PC-9 (cell line): ENCODE data around the gene MPP3. TPM values are rescaled to one million over a fixed set of nuclear protein-coding genes. Genes with fewer than 3 reads are reported as not detected.

ENCODE experiments used
- BruUV-seq: library from RNA; stranded (reverse); fragments of 400-500 nt; replicated peaks from 2 replicates; lab custom pipeline; 2021; lab: Mats Ljungman, UMichigan
- CTCF ChIA-PET: fragments of 300-600 bp; sonication (Branson Sonifier 250); formaldehyde crosslinking; loops from one replicate; lab custom pipeline; 2022; ENCODE audit warnings: antibody characterized with exemption; lab: Charles Lee
- POLR2A ChIA-PET: fragments of 300-600 bp; sonication (Branson Sonifier 250); formaldehyde crosslinking; loops from one replicate; lab custom pipeline; 2022; ENCODE audit warnings: antibody characterized with exemption; ENCODE audit not compliant: unreplicated experiment; lab: Charles Lee
- DNase-seq, 2 experiments: peaks; one replicate each; pipeline versions ENCODE4 v3.0.0 to v3.0.0-alpha.2; 2015 to 2022; ENCODE audit warnings: mixed read lengths in 1 of 2
- H2AFZ ChIP-seq: fragments of 200-600 bp; sonication (generic); 2 replicates; pipeline ENCODE4 v1.8.1; 2017; ENCODE audit warnings: antibody characterized with exemption
- H3F3A ChIP-seq: fragments of 200-600 bp; sonication (generic); 2 replicates; pipeline ENCODE4 v1.8.1; 2017; ENCODE audit warnings: antibody characterized with exemption, mild to moderate bottlenecking, low read depth; ENCODE audit not compliant: insufficient read depth
- H3K27ac ChIP-seq: fragments of 200-600 bp; sonication (generic); 2 replicates; pipeline ENCODE4 v1.6.1; 2016; ENCODE audit warnings: mixed run types
- H3K27me3 ChIP-seq: fragments of 200-600 bp; sonication (generic); 2 replicates; pipeline ENCODE4 v1.6.1; 2016; ENCODE audit warnings: low read depth, mixed run types; ENCODE audit not compliant: insufficient read depth
- H3K36me3 ChIP-seq: fragments of 200-600 bp; sonication (generic); 2 replicates; pipeline ENCODE4 v1.6.1; 2016; ENCODE audit warnings: low read depth, mixed run types
- H3K4me1 ChIP-seq: fragments of 200-600 bp; sonication (generic); replicated peaks from 2 replicates; pipeline ENCODE4 v1.6.1; 2016; ENCODE audit warnings: mixed run types; ENCODE audit not compliant: insufficient read depth
- H3K4me2 ChIP-seq: fragments of 200-600 bp; sonication (generic); 2 replicates; pipeline ENCODE4 v1.6.1; 2017; ENCODE audit warnings: mixed run types
- H3K4me3 ChIP-seq: fragments of 200-600 bp; sonication (generic); 2 replicates; pipeline ENCODE4 v1.6.1; 2016; ENCODE audit warnings: mixed run types
- H3K79me2 ChIP-seq: fragments of 200-600 bp; sonication (generic); 2 replicates; pipeline ENCODE4 v1.6.1; 2017; ENCODE audit warnings: low read depth, mixed run types
- H3K9me2 ChIP-seq: fragments of 200-600 bp; sonication (generic); 2 replicates; pipeline ENCODE4 v1.8.1; 2017; ENCODE audit warnings: mild to moderate bottlenecking; ENCODE audit not compliant: insufficient read depth
- H3K9me3 ChIP-seq: fragments of 200-600 bp; sonication (generic); 2 replicates; pipeline ENCODE4 v1.8.1; 2016; ENCODE audit warnings: low read depth; ENCODE audit not compliant: insufficient read depth
- H4K20me1 ChIP-seq: fragments of 200-600 bp; sonication (generic); 2 replicates; pipeline ENCODE4 v1.8.1; 2017; ENCODE audit not compliant: insufficient read depth
- CTCF ChIP-seq: fragments of 200-600 bp; sonication (generic); conservative IDR thresholded peaks from 2 replicates; pipeline ENCODE4 v1.6.1; 2017; ENCODE audit warnings: mixed run types, antibody characterized with exemption, mild to moderate bottlenecking, moderate library complexity
- EZH2 ChIP-seq: fragments of 200-600 bp; sonication (generic); IDR thresholded peaks from 2 replicates; pipeline ENCODE4 v1.8.0; 2017; ENCODE audit warnings: antibody characterized with exemption, low read depth
- intact Hi-C: fragments of 100-400 bp; cut with micrococcal nuclease; formaldehyde crosslinking; loops from one replicate; pipeline ENCODE4 v1.10.0; 2022; ENCODE audit not compliant: unreplicated experiment
- total RNA-seq: library from RNA; stranded (reverse); gene quantifications from 2 replicates; pipeline ENCODE4 v1.2.3, GENCODE V29; 2021

The MPP3 gene
- total RNA-seq, 1 experiment from 2014 or later: 17.4 TPM

- no peak for TF ChIP-seq EZH2
- TF ChIP-seq CTCF: no peak
- intact Hi-C loops: no loop called here
- no TSS peak for BruUV-seq
- Histone ChIP-seq H3K4me2 (peak overlapping the region; percentile 27; the same call in 1 of the 2 replicates), H3K4me3 (no peak overlapping the region), H3K27me3 (peaks cover 16% of the 10 kb centered on the region; the same call in 1 of the 2 replicates), H2AFZ (no peak overlapping the region), H3K4me1 (no peaks in the 10 kb centered on the region; the same call in 1 of the 2 replicates), H3K79me2 (no peaks in the 10 kb centered on the region), H3K36me3 (no peaks in the 10 kb centered on the region), H3K9me2 (no peaks in the 10 kb centered on the region), H3F3A (no peaks in the 10 kb centered on the region), H3K27ac (no peak overlapping the region), H4K20me1 (no peaks in the 10 kb centered on the region), H3K9me3 (no peaks in the 10 kb centered on the region)
- ChIA-PET POLR2A (no interaction called here), CTCF (interaction anchor here (0.6 kb wide), 1 partner anchor 51 kb away, joined by 4 read pairs; no protein-coding TSS in a partner anchor)
- DNase-seq: peak; percentile 11 to 71
These were observed 41.4 kb downstream of the MPP3 start for GRCh38 chr17:43791589-43791988.

- H3K4me1 ChIP-seq: no peaks in the 10 kb centered on the region; the same call in 1 of the 2 replicates
- H3K27ac ChIP-seq: no peak overlapping the region
- CTCF ChIA-PET: interaction anchor here (0.7 kb wide), 1 partner anchor 148 kb away, joined by 3 read pairs; no protein-coding TSS in a partner anchor
- H3K79me2 ChIP-seq: no peaks in the 10 kb centered on the region
- no peaks in the 10 kb centered on the region for H3K9me3 ChIP-seq
- H3K36me3 ChIP-seq: no peaks in the 10 kb centered on the region
- H3K27me3 ChIP-seq: peaks cover 12% of the 10 kb centered on the region; the same call in 1 of the 2 replicates
- no peaks in the 10 kb centered on the region for H3K9me2 ChIP-seq
- POLR2A ChIA-PET: interaction anchor here (0.5 kb wide), 1 partner anchor 122 kb away, joined by 13 read pairs; no protein-coding TSS in a partner anchor
- TF ChIP-seq CTCF: peak; percentile 41; the same call in 1 of the 2 replicates
- no peak for TF ChIP-seq EZH2
- no peak for DNase-seq
- H3K4me3 ChIP-seq: no peak overlapping the region
- no peak overlapping the region for H2AFZ ChIP-seq
- H3K4me2 ChIP-seq: no peak overlapping the region
- no TSS peak for BruUV-seq
- no peaks in the 10 kb centered on the region for H4K20me1 ChIP-seq
- H3F3A ChIP-seq: no peaks in the 10 kb centered on the region
- intact Hi-C loops: no loop called here
These were observed 42.5 kb downstream of the MPP3 start for GRCh38 chr17:43790311-43790940.

GRCh38 chr17:43789482-43789881 is 43.5 kb downstream of the MPP3 start:
- intact Hi-C loops: no loop called here
- H3K27ac ChIP-seq: no peak overlapping the region
- no peaks in the 10 kb centered on the region for H3K36me3 ChIP-seq
- TF ChIP-seq EZH2 (no peak), CTCF (no peak)
- H3K4me3 ChIP-seq: no peak overlapping the region
- H2AFZ ChIP-seq: no peak overlapping the region
- no peaks in the 10 kb centered on the region for H3K9me2 ChIP-seq
- BruUV-seq: no TSS peak
- no peaks in the 10 kb centered on the region for H4K20me1 ChIP-seq
- H3K9me3 ChIP-seq: no peaks in the 10 kb centered on the region
- no peaks in the 10 kb centered on the region; the same call in 1 of the 2 replicates for H3K4me1 ChIP-seq
- ChIA-PET POLR2A (no interaction called here), CTCF (interaction anchor here (0.6 kb wide), 1 partner anchor 206 kb away, joined by 14 read pairs; no protein-coding TSS in a partner anchor)
- peaks cover 5% of the 10 kb centered on the region; the same call in 1 of the 2 replicates for H3K27me3 ChIP-seq
- H3K79me2 ChIP-seq: no peaks in the 10 kb centered on the region
- H3K4me2 ChIP-seq: no peak overlapping the region
- no peaks in the 10 kb centered on the region for H3F3A ChIP-seq
- DNase-seq: no peak
